A549 (cell line): ENCODE measurements around the gene EBI3. TPM values are rescaled to one million over a fixed set of nuclear protein-coding genes. Genes with fewer than 3 reads are reported as not detected.

Source experiments
- ATAC-seq, 2 experiments: fragments of 200-7000 bp in 1 of 2; fragments of >200 bp in 1 of 2; cut with Nextera tagmentation in 1 of 2; cut with Tn5 transposase in 1 of 2; 3 replicates each; pipeline versions ENCODE4 v1.8.0 to v1.9.1; 2018 to 2020; ENCODE audit warnings: mild to moderate bottlenecking in 1 of 2, moderate library complexity in 1 of 2
- CTCF ChIA-PET: fragments of 300-600 bp; sonication (Branson Sonifier 250); formaldehyde crosslinking; extraction: SDS; loops from one replicate; lab custom pipeline; 2021; ENCODE audit warnings: antibody characterized with exemption, inconsistent platforms; lab: Yijun Ruan, JAX
- POLR2A ChIA-PET: fragments of 350-600 bp; formaldehyde crosslinking; extraction: SDS; loops from one replicate; lab custom pipeline; 2021; ENCODE audit warnings: antibody characterized with exemption, inconsistent platforms; lab: Yijun Ruan, JAX
- DNase-seq, 2 experiments: peaks; one replicate each; pipeline versions ENCODE4 v3.0.0 to v3.0.0-alpha.2; 2011 to 2016; ENCODE audit warnings: low read depth in 1 of 2, low spot score in 1 of 2
- FAIRE-seq: peaks from 2 replicates; lab custom pipeline; 2011; peaks lifted over from hg19 to GRCh38; lab: Jason Lieb, UNC
- H3K27ac ChIP-seq, 2 experiments: fragments of >200 bp; sonication (Bioruptor Twin); formaldehyde crosslinking; 3 replicates each; pipeline ENCODE4 v1.5.1; 2016 to 2017
- H3K4me1 ChIP-seq: fragments of >200 bp; sonication (Bioruptor Twin); formaldehyde crosslinking; 3 replicates; pipeline ENCODE4 v1.6.1; 2016
- H3K4me2 ChIP-seq: fragments of >200 bp; sonication (Bioruptor Twin); formaldehyde crosslinking; 3 replicates; pipeline ENCODE4 v1.6.1; 2016
- H3K4me3 ChIP-seq: fragments of >200 bp; sonication (Bioruptor Twin); formaldehyde crosslinking; 3 replicates; pipeline ENCODE4 v1.5.1; 2016
- H3K9me3 ChIP-seq: fragments of >200 bp; sonication (Bioruptor Twin); formaldehyde crosslinking; 3 replicates; pipeline ENCODE4 v1.6.1; 2016
- BHLHE40 ChIP-seq: IDR thresholded peaks from 2 replicates; pipeline ENCODE4 v1.6.1; 2012; ENCODE audit warnings: low read depth, low read length, inconsistent platforms
- CBX8 ChIP-seq: fragments of 200-600 bp; sonication (generic); IDR thresholded peaks from 2 replicates; pipeline ENCODE4 v1.6.1; 2016
- CEBPB ChIP-seq, 2 experiments: fragments of >200 bp in 1 of 2; sonication (Bioruptor Twin) in 1 of 2; formaldehyde crosslinking in 1 of 2; IDR thresholded peaks; 2 replicates each; pipeline ENCODE4 v1.6.1; 2012 to 2016
- FOSB ChIP-seq: fragments of 250-450 bp; sonication (Bioruptor Pico); IDR thresholded peaks from 2 replicates; pipeline ENCODE4 v1.5.0; 2020; ENCODE audit warnings: mild to moderate bottlenecking, moderate library complexity
- FOSL2 ChIP-seq, 2 experiments: fragments of 450-650 bp in 1 of 2; fragments of >200 bp in 1 of 2; sonication (Bioruptor Twin) in 1 of 2; formaldehyde crosslinking; IDR thresholded peaks; 2 replicates each; pipeline versions ENCODE4 v1.5.0 to v1.6.1; 2016 to 2020; ENCODE audit warnings: mild to moderate bottlenecking in 1 of 2, moderate library complexity in 1 of 2
- HDAC2 ChIP-seq: fragments of 200-600 bp; sonication (generic); IDR thresholded peaks from 2 replicates; pipeline ENCODE4 v1.6.1; 2016
- HEYL ChIP-seq: fragments of 250-450 bp; sonication (Bioruptor Pico); IDR thresholded peaks from 2 replicates; pipeline ENCODE4 v1.8.0; 2021; ENCODE audit warnings: mild to moderate bottlenecking, moderate library complexity
- HOXB13 ChIP-seq: fragments of 250-450 bp; sonication (Bioruptor Pico); IDR thresholded peaks from 2 replicates; pipeline ENCODE4 v1.5.0; 2020; ENCODE audit warnings: low read depth, mild to moderate bottlenecking, moderate library complexity
- KDM1A ChIP-seq: fragments of 200-600 bp; sonication (generic); IDR thresholded peaks from 2 replicates; pipeline ENCODE4 v1.6.1; 2016; ENCODE audit warnings: low read depth, mild to moderate bottlenecking
- MAFK ChIP-seq: fragments of 450-650 bp; IDR thresholded peaks from 2 replicates; pipeline ENCODE4 v1.6.1; 2014; ENCODE audit not compliant: partially characterized antibody
- POLR2AphosphoS2 ChIP-seq: conservative IDR thresholded peaks from 2 replicates; pipeline ENCODE4 v1.6.1; 2012; ENCODE audit warnings: low read length, improper control_type of control experiment, inconsistent platforms
- RARB ChIP-seq: fragments of 250-450 bp; sonication (Bioruptor Pico); IDR thresholded peaks from 2 replicates; pipeline ENCODE4 v1.8.0; 2021; ENCODE audit warnings: mild to moderate bottlenecking, moderate library complexity
- RCOR1 ChIP-seq: fragments of 150-350 bp; IDR thresholded peaks from 2 replicates; pipeline ENCODE4 v1.6.1; 2014; ENCODE audit warnings: antibody characterized with exemption, low read length, low read depth
- RFX5 ChIP-seq: fragments of 450-650 bp; IDR thresholded peaks from 2 replicates; pipeline ENCODE4 v1.7.1; 2014; ENCODE audit warnings: antibody characterized with exemption, mild to moderate bottlenecking, moderate library complexity
- RNF2 ChIP-seq: fragments of 200-600 bp; sonication (generic); IDR thresholded peaks from 2 replicates; pipeline ENCODE4 v1.6.1; 2016; ENCODE audit warnings: low read depth, mild to moderate bottlenecking, antibody characterized with exemption, moderate library complexity, borderline replicate concordance
- SMC3 ChIP-seq: fragments of >200 bp; sonication (Bioruptor Twin); formaldehyde crosslinking; IDR thresholded peaks from 3 replicates; pipeline ENCODE4 v1.6.1; 2018; ENCODE audit warnings: inconsistent platforms
- SREBF2 ChIP-seq: fragments of 450-650 bp; IDR thresholded peaks from 2 replicates; pipeline ENCODE4 v1.6.1; 2014; ENCODE audit warnings: mild to moderate bottlenecking, moderate library complexity
- TFCP2L1 ChIP-seq: fragments of 250-450 bp; sonication (Bioruptor Pico); IDR thresholded peaks from 2 replicates; pipeline ENCODE4 v1.5.0; 2021; ENCODE audit warnings: mild to moderate bottlenecking
- ZC3H11A ChIP-seq: fragments of 450-650 bp; IDR thresholded peaks from 2 replicates; pipeline ENCODE4 v1.6.1; 2014; ENCODE audit warnings: antibody characterized with exemption, mild to moderate bottlenecking
- WGBS: methylation state at CpG from one replicate; pipeline ENCODE4 v1.1.6; 2017; ENCODE audit errors: missing lambda C conversion rate; 5-methylcytosine and 5-hydroxymethylcytosine counted together
- polyA plus RNA-seq, 4 experiments: library from polyadenylated mRNA; depleted of rRNA in 3 of 4; stranded (reverse); fragments of >200 nt; fragmentation: RNase III in 1 of 4; extraction: RNeasy Plus Mini Kit Qiagen cat#74134 plus additional on column Dnase treatment in 1 of 4; gene quantifications; 2 replicates in 3 of 4; 3 replicates in 1 of 4; pipeline ENCODE4 v1.2.3, GENCODE V29; 2011 to 2017
- TF ChIP-seq, protein P1 (sequence below): IDR thresholded peaks from 2 replicates; pipeline ENCODE4 v1.6.1; 2012
- TF ChIP-seq, protein P2 (sequence below): IDR thresholded peaks from 2 replicates; pipeline ENCODE4 v1.6.1; 2012; ENCODE audit warnings: low read depth, borderline replicate concordance
- TF ChIP-seq, protein P3 (sequence below): fragments of 200-600 bp; sonication (generic); IDR thresholded peaks from 2 replicates; pipeline ENCODE4 v1.6.1; 2016; ENCODE audit warnings: antibody characterized with exemption, mild to moderate bottlenecking, moderate library complexity

Gene EBI3
- polyA plus RNA-seq, 2 of the 4 experiments (the other 2 are of a cell fraction) = 1.1 to 3.6 TPM

DNA sequence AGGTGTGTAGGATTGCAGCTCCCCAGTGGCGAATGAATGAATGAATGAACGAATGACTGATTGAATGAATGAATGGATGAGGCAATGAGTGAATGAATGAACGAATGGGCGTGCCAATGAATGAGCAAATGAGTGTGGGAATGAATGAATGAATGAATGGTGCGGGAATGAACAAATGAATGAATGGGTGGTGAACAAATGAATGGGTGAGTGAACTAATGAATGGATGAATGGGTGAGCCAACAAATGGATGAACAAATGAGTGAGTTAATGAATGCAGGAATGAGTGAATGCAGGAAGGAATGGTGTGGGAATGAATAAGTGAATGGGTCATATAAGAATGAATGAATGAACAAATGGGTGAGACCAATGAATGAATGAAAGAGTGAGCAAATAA is 32.1 kb upstream of the EBI3 start (continued):
- TF ChIP-seq FOSL2 (IDR thresholded peaks at IDR 0.05) (no peak), FOSL2 (CRISPR knock-in tag; IDR thresholded peaks at IDR 0.05) (no peak), RFX5 (no peak), ZC3H11A (no peak)

DNA sequence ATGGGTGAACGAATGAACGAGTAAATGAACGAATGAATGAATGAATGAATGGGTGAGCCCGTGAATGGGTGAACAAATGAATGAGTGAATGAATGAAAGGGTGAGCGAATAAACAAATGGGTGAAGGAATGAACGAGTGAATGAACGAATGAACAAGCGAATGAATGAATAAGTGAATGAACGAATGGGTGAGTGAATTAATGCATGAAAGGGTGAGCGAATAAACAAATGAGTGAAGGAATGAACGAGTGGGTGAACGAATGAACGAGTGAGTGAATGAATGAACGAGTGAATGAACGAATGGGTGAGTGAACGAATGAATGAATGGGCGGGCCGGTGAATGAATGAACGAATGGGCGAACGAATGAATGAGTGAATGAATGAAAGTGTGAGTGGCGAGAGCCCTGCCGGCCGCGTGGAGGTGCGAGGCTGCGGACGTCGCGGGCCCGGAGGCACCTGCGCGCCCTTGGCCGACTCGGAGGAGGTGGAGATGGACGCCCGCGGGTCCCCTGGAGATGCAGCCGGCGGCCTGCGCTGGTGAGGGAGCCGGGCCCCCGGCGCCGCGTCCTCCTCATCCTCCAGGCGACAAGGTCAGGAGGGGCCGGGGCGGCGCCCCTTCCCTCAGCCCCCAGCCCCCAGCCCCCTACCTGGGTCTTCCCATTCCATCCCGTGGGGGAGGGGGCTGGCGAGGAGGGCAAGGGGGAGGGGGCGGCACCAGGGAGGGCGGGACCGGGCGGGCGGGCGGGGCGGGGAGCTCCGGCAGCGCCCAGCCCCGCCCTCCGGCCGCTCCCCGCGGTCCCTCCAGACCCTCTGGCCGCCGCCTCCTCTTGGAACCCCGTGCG is 31.5 kb upstream of the EBI3 start:
- peak overlapping the region; percentile 43 for H3K4me3 ChIP-seq
- DNase-seq = peak; percentile 39 to 55
- H3K4me1 ChIP-seq = peaks cover 15% of the 10 kb centered on the region; the same call in 2 of the 3 replicates
- peak; percentile 49 to 55; a peak in 2 of 6 replicates for ATAC-seq
- ChIA-PET CTCF (interaction anchor here (0.9 to 3.3 kb wide), 3 partner anchors 8 to 165 kb away, joined by 3 to 13 read pairs (median 5); no protein-coding TSS in a partner anchor), POLR2A (no interaction called here)
- no peak for FAIRE-seq
- peak; percentile 23; the same call in 1 of the 2 replicates for TF ChIP-seq KDM1A
- TF ChIP-seq POLR2AphosphoS2 = no peak
- peak; percentile 75; the same call in 1 of the 2 replicates for TF ChIP-seq RNF2
- TF ChIP-seq, protein P1, sequence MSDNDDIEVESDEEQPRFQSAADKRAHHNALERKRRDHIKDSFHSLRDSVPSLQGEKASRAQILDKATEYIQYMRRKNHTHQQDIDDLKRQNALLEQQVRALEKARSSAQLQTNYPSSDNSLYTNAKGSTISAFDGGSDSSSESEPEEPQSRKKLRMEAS = peak; percentile 78
- TF ChIP-seq CBX8 = 0 out of 2 replicates have a peak, but pooled peaks have one; percentile 67
- TF ChIP-seq, protein P2, sequence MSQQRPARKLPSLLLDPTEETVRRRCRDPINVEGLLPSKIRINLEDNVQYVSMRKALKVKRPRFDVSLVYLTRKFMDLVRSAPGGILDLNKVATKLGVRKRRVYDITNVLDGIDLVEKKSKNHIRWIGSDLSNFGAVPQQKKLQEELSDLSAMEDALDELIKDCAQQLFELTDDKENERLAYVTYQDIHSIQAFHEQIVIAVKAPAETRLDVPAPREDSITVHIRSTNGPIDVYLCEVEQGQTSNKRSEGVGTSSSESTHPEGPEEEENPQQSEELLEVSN = peak; percentile 62; the same call in 1 of the 2 replicates
- TF ChIP-seq MAFK = no peak
- H3K4me2 ChIP-seq = peak overlapping the region; percentile 92
- no peaks in the 10 kb centered on the region for H3K9me3 ChIP-seq
- 19% methylated on average over 38 of the region's 70 CpGs for WGBS
- peak overlapping the region in 1 of 2 experiments; percentile 53; a peak in 1 of 6 replicates for H3K27ac ChIP-seq

DNA sequence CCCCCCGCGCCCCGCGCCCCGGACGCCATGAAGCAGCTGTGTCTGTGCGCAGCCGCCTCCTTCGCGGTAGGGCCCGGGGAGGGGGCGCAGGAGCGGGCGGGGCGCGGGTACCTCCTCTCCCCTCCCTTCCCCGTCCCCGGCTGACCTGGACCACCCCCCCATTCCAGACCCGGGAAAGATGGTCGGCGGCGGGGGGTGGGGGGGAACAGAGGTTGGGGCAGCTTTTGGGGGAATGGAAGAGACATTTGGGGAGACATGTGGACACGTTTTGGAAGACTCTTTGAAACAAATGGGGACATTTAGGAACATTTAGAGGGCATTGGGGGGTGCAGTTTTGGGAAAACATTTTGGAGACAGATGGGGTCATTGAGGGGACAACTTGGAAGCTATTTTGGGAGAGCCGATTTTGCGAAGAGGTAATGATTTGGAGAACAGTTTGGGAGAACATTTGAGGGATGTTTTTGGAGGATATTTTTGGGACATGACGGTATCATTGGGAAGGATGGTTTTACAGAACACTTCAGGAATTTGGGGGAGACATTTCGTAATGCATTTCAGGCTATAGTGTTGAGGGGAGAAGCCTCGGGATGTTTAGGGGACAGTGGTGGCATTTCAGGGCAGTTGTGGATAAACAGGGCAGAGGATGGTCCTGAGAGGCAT is 30.7 kb upstream of the EBI3 start:
- Histone ChIP-seq H3K27ac (peak overlapping the region in 1 of 2 experiments; percentile 53; a peak in 1 of 6 replicates), H3K4me1 (peaks cover 15% of the 10 kb centered on the region; the same call in 2 of the 3 replicates), H3K9me3 (no peaks in the 10 kb centered on the region), H3K4me2 (peak overlapping the region; percentile 92), H3K4me3 (peak overlapping the region; percentile 43)
- ChIA-PET CTCF (interaction anchor here (0.9 to 3.3 kb wide), 3 partner anchors 8 to 165 kb away, joined by 3 to 13 read pairs (median 5); no protein-coding TSS in a partner anchor), POLR2A (no interaction called here)
- TF ChIP-seq BHLHE40 (no peak), HDAC2 (no peak), FOSB (CRISPR knock-in tag) (no peak), CEBPB (IDR thresholded peaks at IDR 0.05) (no peak), KDM1A (no peak), SREBF2 (no peak), RARB (CRISPR knock-in tag) (no peak), RCOR1 (no peak), HEYL (no peak), HOXB13 (CRISPR knock-in tag) (no peak), TFCP2L1 (CRISPR knock-in tag) (no peak), SMC3 (no peak)
- TF ChIP-seq, protein P3, sequence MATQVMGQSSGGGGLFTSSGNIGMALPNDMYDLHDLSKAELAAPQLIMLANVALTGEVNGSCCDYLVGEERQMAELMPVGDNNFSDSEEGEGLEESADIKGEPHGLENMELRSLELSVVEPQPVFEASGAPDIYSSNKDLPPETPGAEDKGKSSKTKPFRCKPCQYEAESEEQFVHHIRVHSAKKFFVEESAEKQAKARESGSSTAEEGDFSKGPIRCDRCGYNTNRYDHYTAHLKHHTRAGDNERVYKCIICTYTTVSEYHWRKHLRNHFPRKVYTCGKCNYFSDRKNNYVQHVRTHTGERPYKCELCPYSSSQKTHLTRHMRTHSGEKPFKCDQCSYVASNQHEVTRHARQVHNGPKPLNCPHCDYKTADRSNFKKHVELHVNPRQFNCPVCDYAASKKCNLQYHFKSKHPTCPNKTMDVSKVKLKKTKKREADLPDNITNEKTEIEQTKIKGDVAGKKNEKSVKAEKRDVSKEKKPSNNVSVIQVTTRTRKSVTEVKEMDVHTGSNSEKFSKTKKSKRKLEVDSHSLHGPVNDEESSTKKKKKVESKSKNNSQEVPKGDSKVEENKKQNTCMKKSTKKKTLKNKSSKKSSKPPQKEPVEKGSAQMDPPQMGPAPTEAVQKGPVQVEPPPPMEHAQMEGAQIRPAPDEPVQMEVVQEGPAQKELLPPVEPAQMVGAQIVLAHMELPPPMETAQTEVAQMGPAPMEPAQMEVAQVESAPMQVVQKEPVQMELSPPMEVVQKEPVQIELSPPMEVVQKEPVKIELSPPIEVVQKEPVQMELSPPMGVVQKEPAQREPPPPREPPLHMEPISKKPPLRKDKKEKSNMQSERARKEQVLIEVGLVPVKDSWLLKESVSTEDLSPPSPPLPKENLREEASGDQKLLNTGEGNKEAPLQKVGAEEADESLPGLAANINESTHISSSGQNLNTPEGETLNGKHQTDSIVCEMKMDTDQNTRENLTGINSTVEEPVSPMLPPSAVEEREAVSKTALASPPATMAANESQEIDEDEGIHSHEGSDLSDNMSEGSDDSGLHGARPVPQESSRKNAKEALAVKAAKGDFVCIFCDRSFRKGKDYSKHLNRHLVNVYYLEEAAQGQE = no peak
- ATAC-seq = no peak
- no peak for DNase-seq
- no peak for FAIRE-seq
- WGBS = 11% methylated on average over 6 of the region's 28 CpGs
